ENCODE data around the gene OSBPL7.

OSBPL7 gene

GRCh38 chr17:47821424-47822391, at the start of gene OSBPL7:
Gene OSBPL7 (minus strand): TSS chr17:47821794. CDS start chr17:47820278, 1,516 bp downstream.
- peak; percentile 28 to 60 for DNase-seq (ENCODE audit: low read depth in 1 of 2, low spot score in 1 of 2)

DNA sequence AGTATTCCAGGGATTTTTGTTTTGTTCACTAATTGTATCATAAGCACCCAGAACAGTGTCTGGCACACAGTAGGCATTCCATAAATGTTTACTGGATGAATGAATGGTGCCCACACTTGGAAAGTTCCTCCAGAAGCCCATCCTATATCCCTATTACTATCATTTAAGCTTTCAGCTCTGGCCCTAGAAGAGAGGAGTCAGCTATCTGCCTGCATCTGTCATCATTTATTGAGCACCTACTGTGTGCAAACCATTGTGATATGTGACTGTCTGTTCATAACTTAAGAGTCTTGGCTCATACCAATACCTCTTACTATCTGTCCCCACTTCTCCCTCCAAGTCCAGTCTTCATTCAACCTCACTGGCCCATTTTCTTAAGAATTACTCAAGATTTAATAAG, 49.5 kb upstream of the OSBPL7 start:
- no peak for DNase-seq (ENCODE audit: low read depth in 1 of 2, low spot score in 1 of 2)

DNA sequence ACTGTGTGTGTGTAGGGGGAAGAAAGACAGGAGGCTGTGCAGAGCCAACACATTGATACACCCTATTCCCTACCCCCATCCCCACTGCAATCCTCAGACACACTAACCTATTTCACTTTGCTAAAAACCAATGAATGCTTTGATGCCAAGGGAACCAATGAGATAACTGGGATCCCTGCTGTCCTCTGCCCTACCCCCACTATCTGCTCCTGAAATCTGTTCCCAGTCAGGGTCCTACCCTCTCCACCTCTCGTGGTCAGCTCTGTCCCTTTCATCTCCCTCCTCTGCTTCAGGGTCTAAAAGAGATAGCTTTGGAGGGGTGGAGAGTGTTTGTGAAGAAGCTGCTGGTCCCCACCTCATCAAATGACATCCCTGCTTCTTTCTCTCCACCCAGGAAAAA, 48.5 kb upstream of the OSBPL7 start:
- DNase-seq (ENCODE audit: low read depth in 1 of 2, low spot score in 1 of 2), result no peak

DNA sequence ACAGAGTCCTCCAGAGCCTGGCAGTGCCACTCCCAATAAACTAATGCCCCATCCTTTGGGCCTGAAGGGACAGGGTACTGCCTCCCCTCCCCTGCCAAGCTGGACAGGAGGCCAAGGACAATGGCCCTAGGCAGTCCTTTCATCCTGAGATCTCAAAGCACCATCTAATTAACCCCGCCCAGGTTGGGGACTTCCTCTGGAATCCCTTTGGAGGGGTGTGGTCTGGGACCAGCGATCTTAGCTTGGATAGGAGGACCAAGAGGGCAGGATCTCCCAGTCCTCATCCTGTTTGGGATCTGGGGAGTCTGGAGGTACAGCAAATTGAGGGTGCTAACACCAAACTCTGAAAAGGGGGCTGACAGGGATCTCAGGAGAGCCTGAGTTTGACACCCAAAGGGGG, 47.5 kb upstream of the OSBPL7 start:
- no peak for DNase-seq (ENCODE audit: low read depth in 1 of 2, low spot score in 1 of 2)

GRCh38 chr17:47867813-47868533, 46.4 kb upstream of the OSBPL7 start:
- no peak for DNase-seq (ENCODE audit: low read depth in 1 of 2, low spot score in 1 of 2)

- no peak for DNase-seq (ENCODE audit: low read depth in 1 of 2, low spot score in 1 of 2)
Observed at GRCh38 chr17:47866941-47867340, 45.3 kb upstream of the OSBPL7 start.

DNA sequence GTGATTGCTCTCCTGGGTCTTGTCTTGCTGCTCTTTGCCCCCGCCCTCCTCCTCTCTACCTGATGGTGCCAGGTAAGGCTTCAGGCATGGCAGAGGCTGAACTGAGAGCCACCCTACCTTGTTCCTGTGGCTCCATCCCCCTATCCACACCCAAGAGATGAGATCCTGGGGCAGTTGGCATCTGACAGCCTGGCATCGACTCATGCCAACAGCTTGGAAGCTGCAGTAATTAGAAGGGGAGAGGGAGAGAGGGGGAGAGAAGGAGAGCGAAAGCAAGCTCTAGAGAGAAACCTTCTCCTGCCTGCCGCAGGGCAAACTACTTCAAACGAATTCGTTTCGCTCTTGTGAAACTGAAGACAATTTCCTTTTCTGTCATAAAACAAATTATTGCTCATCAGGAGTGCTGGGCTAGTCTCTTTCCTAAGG, 43.2 kb upstream of the OSBPL7 start:
- DNase-seq (ENCODE audit: low read depth in 1 of 2, low spot score in 1 of 2), result no peak

DNA sequence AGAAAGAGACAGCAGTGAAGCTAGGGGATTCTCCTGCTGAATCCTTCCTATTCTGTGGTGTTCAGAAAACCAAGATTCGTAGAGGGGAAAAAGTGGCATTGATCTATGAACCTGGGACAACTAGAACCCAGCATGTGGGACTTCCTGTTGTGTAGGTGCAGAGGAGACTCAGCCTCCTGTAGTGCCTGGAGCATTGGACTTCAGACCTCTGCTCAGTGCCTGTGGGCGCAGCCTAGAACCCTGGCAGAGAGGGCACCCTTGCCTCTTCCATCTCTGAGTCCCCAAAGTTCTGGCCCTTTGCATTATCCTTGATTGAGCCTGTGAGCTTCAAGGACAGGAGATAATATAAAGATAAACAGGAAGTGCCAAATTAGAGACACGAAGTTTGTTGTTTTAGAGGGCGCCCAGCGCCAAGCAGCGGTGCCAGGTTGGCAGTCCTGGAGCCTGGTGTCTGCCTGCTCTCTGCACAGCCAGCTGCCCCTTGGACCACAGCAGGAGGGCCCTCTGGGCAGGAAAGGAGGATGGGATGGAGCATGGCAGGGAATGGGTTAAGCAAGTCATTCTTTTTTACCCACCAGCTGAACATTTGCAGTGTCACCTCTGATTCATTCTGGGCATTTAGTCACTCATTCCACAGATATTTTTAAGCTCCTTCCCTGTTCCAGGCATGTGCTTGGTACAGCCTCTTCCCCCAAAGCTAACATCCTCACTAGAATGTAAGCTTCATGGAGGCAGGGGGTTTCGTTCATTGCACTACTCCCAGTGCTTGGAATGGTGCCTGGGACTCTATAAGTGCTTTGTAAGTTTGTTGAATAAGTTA, 41.2 kb upstream of the OSBPL7 start:
- no peak for DNase-seq (ENCODE audit: low read depth in 1 of 2, low spot score in 1 of 2)

GRCh38 chr17:47860386-47860785, 38.8 kb upstream of the OSBPL7 start:
- DNase-seq (ENCODE audit: low read depth in 1 of 2, low spot score in 1 of 2), result no peak

DNA sequence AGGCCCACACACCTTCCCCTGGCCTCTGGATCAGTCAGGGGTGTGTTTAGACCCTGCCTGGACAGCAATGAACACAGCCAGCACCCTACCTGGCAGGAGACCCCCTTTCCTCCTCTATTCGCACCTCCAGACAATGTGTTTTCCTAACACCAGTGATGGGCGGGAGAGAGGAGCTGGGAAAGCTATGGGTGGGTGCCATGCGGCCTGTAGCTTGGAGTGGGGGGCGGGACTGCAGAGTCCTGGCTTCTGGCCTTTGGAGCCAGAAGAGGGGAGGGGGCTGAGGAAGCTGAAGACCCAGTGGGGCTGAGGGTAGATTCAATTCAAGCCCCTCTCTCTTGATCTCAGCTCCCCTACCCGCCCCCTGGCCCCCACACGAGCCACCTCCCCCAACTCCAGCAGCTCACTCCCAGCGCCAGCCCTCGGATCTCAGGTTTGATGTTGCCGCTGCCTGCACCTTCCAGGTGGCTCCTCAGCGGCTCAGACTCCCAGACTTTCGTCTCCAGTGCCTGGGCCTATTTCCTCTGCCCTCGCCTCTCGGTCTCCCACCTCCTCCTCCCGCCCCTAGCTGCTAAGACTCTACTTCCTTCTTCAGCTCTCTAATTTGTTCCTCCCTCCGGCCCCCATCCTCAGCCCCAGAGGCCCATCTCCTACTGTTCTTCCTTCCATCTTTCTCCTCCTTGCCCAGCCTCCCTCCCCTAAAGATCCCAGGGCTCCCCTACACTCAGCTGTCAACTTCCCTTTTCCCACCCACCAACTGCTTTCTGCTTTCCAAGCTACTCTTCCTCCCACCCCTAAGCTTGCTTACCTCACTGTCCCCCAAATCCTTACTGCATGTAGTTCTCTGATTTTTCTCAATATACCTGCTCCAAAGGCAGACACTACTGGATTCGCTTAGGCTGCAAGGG, 36.2 kb upstream of the OSBPL7 start:
- DNase-seq (ENCODE audit: low read depth in 1 of 2, low spot score in 1 of 2), result no peak

- DNase-seq (ENCODE audit: low read depth in 1 of 2, low spot score in 1 of 2), result no peak
Observed at GRCh38 chr17:47856830-47857229, 35.2 kb upstream of the OSBPL7 start.

DNA sequence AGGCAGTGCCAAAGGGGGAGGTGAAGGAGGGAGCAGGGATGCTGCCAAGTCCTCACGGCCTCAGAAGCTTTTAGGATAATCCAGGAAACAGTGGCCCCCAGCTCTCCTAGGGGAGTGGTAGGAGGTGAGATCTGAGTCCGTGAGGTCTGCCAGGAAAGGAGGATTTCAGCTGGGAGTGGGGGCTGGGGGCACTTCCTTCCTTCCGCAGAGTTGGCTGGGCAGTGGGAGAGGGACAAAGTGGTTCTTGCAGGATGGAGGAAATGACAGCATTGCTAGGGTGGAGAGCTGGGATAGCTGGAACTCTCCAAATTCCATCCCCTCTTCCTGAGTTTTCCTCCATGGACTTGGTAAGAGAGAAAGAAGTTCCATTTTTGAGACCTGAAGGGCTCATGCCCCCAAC, 34.1 kb upstream of the OSBPL7 start:
- DNase-seq (ENCODE audit: low read depth in 1 of 2, low spot score in 1 of 2), result no peak

DNA sequence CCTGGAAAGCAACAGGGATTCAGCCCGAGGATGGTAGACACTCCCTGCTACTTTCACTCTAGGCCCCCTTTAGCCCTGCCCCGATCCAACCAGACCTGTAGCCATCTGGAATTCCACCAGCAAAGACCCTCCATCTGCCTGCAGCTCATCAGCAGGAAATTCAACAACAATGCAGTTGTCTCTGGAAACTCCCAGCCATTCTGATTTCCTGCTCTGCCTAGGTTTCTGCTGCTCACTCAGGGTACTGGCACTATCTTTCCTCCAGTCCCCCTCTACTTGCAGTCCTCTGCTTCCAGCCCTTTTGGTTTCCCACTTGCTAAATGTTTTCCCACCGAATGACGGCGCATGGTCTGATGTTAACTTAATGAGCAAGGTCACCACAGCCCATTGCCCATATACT, 32.0 kb upstream of the OSBPL7 start:
- no peak for DNase-seq (ENCODE audit: low read depth in 1 of 2, low spot score in 1 of 2)

- no peak for DNase-seq (ENCODE audit: low read depth in 1 of 2, low spot score in 1 of 2)
Observed at GRCh38 chr17:47852113-47852949, 30.7 kb upstream of the OSBPL7 start.

DNA sequence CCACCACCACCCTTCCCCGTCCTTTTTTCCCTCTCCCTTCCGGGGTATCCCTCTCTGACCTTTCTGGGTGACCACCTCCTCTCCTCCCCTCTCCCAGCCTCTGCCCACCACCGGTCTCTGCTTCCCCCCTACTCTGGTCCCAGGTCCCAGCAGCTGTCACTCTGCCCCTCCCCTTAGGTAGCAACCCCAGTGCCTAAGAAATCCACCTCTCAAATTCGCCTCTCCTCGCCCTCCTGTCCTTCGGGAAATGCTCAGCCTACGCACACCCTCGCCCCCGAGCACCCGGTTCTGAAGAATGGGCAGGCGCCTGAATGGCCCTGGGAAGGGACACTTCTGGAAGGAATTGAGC, 30.1 kb upstream of the OSBPL7 start:
- DNase-seq (ENCODE audit: low read depth in 1 of 2, low spot score in 1 of 2), result no peak

- peak; percentile 27 to 38 for DNase-seq (ENCODE audit: low read depth in 1 of 2, low spot score in 1 of 2)
Observed at GRCh38 chr17:47850692-47851573, 29.3 kb upstream of the OSBPL7 start, which contains the start of gene SP6. Gene SP6 (minus strand): TSS chr17:47851163. CDS start chr17:47848429, 2,734 bp downstream.

GRCh38 chr17:47850373-47850691, 28.7 kb upstream of the OSBPL7 start:
- DNase-seq (ENCODE audit: low read depth in 1 of 2, low spot score in 1 of 2), result no peak

DNA sequence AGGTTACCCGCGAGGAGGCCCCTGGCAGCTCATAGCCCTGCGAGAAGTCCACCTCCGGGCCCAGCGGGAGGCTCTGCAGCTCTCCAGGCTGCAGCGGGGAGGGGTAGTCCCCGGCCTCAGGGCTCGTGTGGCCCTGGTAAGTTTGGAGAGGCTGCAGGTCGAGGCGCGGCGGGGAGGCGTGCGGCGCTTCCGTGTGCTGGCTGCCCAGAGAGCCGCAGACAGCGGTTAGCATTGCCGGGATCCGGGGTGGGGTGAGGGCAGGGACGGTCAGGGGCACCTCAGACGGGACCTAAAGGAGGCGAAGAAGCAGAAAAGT, 26.6 kb upstream of the OSBPL7 start:
- DNase-seq (ENCODE audit: low read depth in 1 of 2, low spot score in 1 of 2), result no peak
